ENCODE data around the gene KRI1.

- TF ChIP-seq SUZ12 (IDR thresholded peaks at IDR 0.05; ENCODE audit: extremely low read depth, insufficient read depth, insufficient read length): no peak
- no peak for TF ChIP-seq YY1 (IDR thresholded peaks at IDR 0.05; ENCODE audit: insufficient read depth, insufficient read length)
Measured at GRCh38 chr19:10603873-10604459, 38.2 kb upstream of the KRI1 start.
